Skeletal muscle tissue (tissue), 4 donors: ENCODE data around the gene MT1F. TPM values are rescaled to one million over a fixed set of nuclear protein-coding genes. Genes with fewer than 3 reads are reported as not detected.
"Not testable (repeated sequence)": the region's sequence is repeated elsewhere in the genome, so short reads cannot be mapped to it uniquely, and the experiment has no call there.

Experiments
- H3K27ac ChIP-seq: one replicate; pipeline ENCODE4 v1.7.0; 2013; ENCODE audit warnings: mild to moderate bottlenecking, low read depth, low read length, inconsistent platforms
- H3K27me3 ChIP-seq, 3 donors: one replicate each; pipeline ENCODE4 v1.7.0; 2013; ENCODE audit warnings: low read length in 3 of 3; ENCODE audit not compliant: control insufficient read depth in 3 of 3, insufficient read depth in 3 of 3
- H3K36me3 ChIP-seq, 3 donors: one replicate each; pipeline ENCODE4 v1.7.0; 2013; ENCODE audit warnings: low read length in 3 of 3; ENCODE audit not compliant: control insufficient read depth in 3 of 3, insufficient read depth in 3 of 3
- H3K4me1 ChIP-seq, 3 donors: one replicate each; pipeline ENCODE4 v1.7.0; 2013; ENCODE audit warnings: low read length in 3 of 3, mild to moderate bottlenecking in 3 of 3; ENCODE audit not compliant: control insufficient read depth in 3 of 3, insufficient read depth in 3 of 3
- H3K4me3 ChIP-seq, 3 donors: one replicate each; pipeline ENCODE4 v1.7.0; 2013; ENCODE audit warnings: low read length in 3 of 3
- H3K9ac ChIP-seq, 3 donors: one replicate each; pipeline ENCODE4 v1.7.0; 2013; ENCODE audit warnings: low read length in 3 of 3, mild to moderate bottlenecking in 3 of 3, moderate library complexity in 2 of 3, low read depth in 1 of 3
- H3K9me3 ChIP-seq, 3 donors: one replicate each; pipeline ENCODE4 v1.7.0; 2013; ENCODE audit warnings: low read length in 3 of 3; ENCODE audit not compliant: control insufficient read depth in 3 of 3
- total RNA-seq: library from RNA; depleted of rRNA; stranded (reverse); fragments of >200 nt; gene quantifications from one replicate; pipeline ENCODE4 v1.2.3, GENCODE V29; 2014
- donor health status: Osteomylitis.

Gene MT1F
- total RNA-seq, 1 donor from 2014 or later, result not detected

- Histone ChIP-seq H3K9me3 (no peaks in the 10 kb centered on the region), H3K27me3 (peaks cover 29 to 37% (median 31%) of the 10 kb centered on the region in 3 donors), H3K27ac (no peak overlapping the region), H3K9ac (peak overlapping the region in 1 of 3 donors; percentile 68), H3K36me3 (no peaks in the 10 kb centered on the region), H3K4me3 (peak overlapping the region; percentile 64 to 67 (median 65)), H3K4me1 (peaks cover 8 to 18% (median 14%) of the 10 kb centered on the region in 3 donors)
Measured at GRCh38 chr16:56658327-56658875, 642 bp downstream of the MT1F start.

GRCh38 chr16:56662357-56663354 is 4.9 kb downstream of the MT1F start:
- Histone ChIP-seq H3K27ac (no peak overlapping the region), H3K9me3 (no peaks in the 10 kb centered on the region), H3K4me3 (no peak overlapping the region), H3K36me3 (no peaks in the 10 kb centered on the region), H3K9ac (no peak overlapping the region), H3K4me1 (peaks cover 8 to 15% (median 11%) of the 10 kb centered on the region in 3 donors), H3K27me3 (peaks cover 41 to 57% (median 48%) of the 10 kb centered on the region in 3 donors)

GRCh38 chr16:56664506-56664905 is 6.7 kb downstream of the MT1F start:
- Histone ChIP-seq H3K27me3 (peaks cover 37 to 60% (median 49%) of the 10 kb centered on the region in 3 donors), H3K36me3 (no peaks in the 10 kb centered on the region), H3K9me3 (no peaks in the 10 kb centered on the region), H3K4me3 (no peak overlapping the region), H3K4me1 (peaks cover 5 to 11% (median 6%) of the 10 kb centered on the region in 3 donors), H3K9ac (no peak overlapping the region), H3K27ac (no peak overlapping the region)

GRCh38 chr16:56665286-56666261 is 7.8 kb downstream of the MT1F start:
- not testable (repeated sequence) for H3K27ac ChIP-seq, H3K36me3 ChIP-seq, H3K4me3 ChIP-seq, H3K9me3 ChIP-seq, H3K9ac ChIP-seq
- Histone ChIP-seq H3K27me3 (peaks cover 40 to 66% (median 59%) of the 10 kb centered on the region in 3 donors), H3K4me1 (peaks cover 5 to 11% (median 8%) of the 10 kb centered on the region in 3 donors)

GRCh38 chr16:56667581-56668571 is 10.1 kb downstream of the MT1F start, which contains the start of gene MT1G:
MT1G (minus strand) TSS chr16:56668065; CDS start chr16:56667993, 72 bp downstream.
- Histone ChIP-seq H3K4me3 (peak within 1 kb of the TSS; percentile 22 to 48 (median 35)), H3K9ac (peak within 1 kb of the TSS in 2 of 3 donors; percentile 10 to 33), H3K4me1 (peaks cover under 1 to 11% (median 8%) of the 10 kb centered on the region in 3 donors), H3K36me3 (no peaks in the 10 kb centered on the region), H3K27me3 (peaks cover 30 to 55% (median 49%) of the 10 kb centered on the region in 3 donors), H3K27ac (no peak within 1 kb of the TSS), H3K9me3 (no peaks in the 10 kb centered on the region)

- H3K36me3 ChIP-seq, result no peaks in the 10 kb centered on the region
- no peak within 1 kb of the TSS for H3K9ac ChIP-seq
- H3K27me3 ChIP-seq, result peaks cover 26 to 49% (median 46%) of the 10 kb centered on the region in 3 donors
- H3K4me1 ChIP-seq, result peaks cover 0 to 13% (median 9%) of the 10 kb centered on the region in 3 donors
- H3K9me3 ChIP-seq, result no peaks in the 10 kb centered on the region
- H3K27ac ChIP-seq, result no peak within 1 kb of the TSS
- no peak within 1 kb of the TSS for H3K4me3 ChIP-seq
Measured at GRCh38 chr16:56669005-56669839, 11.5 kb downstream of the MT1F start, which contains the start of gene MT1H. MT1H (plus strand) TSS chr16:56669814; CDS start chr16:56669885, 71 bp downstream.

GRCh38 chr16:56669840-56670619 is 12.3 kb downstream of the MT1F start:
- H3K9ac ChIP-seq, result no peak overlapping the region
- H3K36me3 ChIP-seq, result no peaks in the 10 kb centered on the region
- H3K27ac ChIP-seq, result no peak overlapping the region
- H3K4me1 ChIP-seq, result peaks cover 0 to 14% (median 10%) of the 10 kb centered on the region in 3 donors
- peaks cover 26 to 43% (median 39%) of the 10 kb centered on the region in 3 donors for H3K27me3 ChIP-seq
- no peak overlapping the region for H3K4me3 ChIP-seq
- no peaks in the 10 kb centered on the region for H3K9me3 ChIP-seq
